ENCODE measurements around the gene MYG1.
A peak's percentile ranks its signal among the peaks of the same experiment; 100 is the strongest.
"Not testable (repeated sequence)": the region's sequence is repeated elsewhere in the genome, so short reads cannot be mapped to it uniquely, and the experiment has no call there.

Gene MYG1

DNA sequence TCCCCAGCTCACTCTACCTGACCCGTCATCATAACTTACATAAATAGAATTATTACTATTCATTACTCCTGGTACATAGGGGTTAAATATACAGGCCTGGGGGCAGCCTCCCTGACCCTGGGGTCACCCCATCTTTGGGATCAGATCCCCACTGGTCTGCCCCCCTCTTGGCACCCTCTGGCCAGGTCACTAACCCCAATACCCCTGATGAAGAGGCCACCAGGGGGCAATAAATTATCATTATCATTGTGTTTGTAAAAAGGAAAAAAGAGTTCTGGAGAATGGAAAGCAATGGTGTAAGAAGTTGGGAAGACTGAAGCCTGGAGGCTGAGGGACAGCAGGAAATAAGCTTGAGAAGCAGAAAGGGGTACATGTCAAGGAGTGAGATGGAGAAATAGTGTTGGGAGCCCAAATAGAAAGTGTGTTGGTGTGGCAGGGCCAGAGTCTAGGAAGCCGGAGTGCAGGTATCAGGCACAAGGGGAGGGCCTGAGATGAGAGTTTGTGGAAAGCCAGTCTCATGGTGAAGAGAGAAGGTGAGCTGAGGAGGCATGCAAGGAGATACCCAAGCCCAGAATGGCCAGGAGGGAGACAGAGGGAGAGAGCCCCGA lies 28.0 kb downstream of the MYG1 start:
- no peak for DNase-seq (ENCODE audit: low spot score)

DNA sequence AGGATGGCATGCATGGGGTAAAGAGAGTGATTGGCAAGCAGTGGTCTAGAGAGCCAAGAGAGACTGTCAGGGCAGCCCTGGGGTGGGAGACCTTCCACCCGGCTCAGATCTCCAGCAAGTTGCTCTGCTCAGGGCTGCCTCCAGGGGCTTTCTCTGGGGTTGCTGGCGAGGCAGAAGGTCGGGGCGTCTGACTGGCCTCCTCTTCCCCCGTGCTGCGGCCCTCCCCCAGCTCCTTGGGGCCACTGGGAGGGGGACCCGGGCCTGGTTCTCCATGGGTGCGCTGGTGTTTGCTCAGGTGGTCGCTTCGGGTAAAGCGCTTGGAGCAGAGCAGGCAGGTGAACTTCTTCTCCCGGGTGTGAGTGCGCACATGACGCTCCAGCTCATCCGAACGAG lies 28.5 kb downstream of the MYG1 start:
- no peak for DNase-seq (ENCODE audit: low spot score)

DNA sequence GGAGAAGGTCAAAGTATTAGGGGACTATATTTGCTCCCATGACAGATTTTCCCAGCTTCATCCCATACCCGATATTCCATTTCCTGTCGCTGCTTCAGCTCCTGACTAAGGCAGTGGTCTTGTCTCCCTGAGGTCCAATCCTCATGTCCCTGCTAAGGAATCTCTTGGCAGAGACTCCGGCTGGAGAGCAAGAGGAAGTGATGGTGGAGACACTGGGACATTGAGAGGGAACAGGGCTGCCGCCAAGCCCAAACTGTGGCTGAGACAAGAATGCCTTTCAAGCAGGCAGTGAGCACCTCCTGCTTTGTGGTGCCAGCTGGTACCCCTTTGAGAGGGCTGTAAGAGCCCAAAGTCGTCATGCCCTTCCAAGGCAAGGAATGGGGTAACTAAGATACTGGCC lies 31.2 kb downstream of the MYG1 start:
- DNase-seq (ENCODE audit: low spot score): no peak

DNA sequence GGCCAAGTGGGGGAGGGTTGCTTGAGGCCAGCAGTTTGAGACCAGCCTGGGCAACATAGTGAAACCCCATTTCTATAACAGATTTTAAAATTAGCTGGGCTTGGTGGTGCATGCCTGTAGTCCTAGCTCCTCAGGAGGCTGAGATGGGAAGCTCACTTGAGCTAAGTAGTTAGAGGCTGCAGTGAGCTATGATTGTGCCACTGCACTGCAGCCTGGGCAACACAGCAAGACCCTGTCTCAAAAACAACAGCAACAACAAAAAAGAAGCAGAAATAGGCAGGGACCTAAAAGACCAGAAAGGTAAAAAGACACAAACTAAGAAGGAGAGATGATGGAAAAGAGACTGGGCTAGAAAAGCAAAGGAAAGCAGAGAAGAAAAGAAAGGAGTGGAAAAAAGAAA lies 32.8 kb downstream of the MYG1 start:
- DNase-seq (ENCODE audit: low spot score): not testable (repeated sequence)

DNA sequence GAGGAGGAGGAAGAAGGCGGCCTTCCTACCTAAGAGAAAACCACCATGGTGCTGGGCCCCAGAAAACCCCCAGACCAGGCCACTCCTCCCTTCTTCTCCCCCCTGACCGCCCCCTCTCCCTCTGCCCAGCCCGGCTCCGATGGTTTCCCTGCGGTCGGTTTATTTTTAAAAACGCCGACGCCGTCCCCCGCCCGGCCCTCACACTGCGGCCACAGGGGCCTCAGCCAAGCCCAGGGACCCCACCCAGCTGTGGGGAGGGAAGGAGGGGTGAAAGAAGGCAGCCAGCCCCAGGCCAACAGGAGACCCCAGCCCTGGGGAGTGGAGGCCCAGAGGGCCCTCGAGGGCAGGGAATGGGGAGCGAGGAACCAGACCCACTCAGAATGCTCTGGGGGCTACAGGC lies 33.2 kb downstream of the MYG1 start:
- no peak for DNase-seq (ENCODE audit: low spot score)

DNA sequence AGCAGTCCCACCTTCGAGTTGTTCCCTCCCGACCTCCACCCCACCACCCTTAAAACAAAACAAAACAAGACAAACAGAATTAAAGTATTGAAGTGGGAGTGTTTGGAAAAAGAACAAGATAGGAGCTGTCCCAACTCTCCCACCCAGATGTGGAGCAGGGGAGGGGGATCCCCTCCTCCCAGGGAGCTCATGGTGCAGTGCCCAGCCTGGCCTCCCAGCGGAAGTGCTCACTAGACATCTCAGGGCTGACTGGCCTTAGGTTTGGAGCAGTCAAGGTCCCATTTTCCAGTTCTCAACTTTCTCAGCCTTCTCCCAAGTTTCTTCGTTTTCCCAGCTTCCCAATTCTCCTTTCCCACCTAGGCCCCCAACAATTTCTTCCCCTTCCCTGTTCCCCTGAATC lies 33.8 kb downstream of the MYG1 start:
- DNase-seq (ENCODE audit: low spot score): no peak

DNA sequence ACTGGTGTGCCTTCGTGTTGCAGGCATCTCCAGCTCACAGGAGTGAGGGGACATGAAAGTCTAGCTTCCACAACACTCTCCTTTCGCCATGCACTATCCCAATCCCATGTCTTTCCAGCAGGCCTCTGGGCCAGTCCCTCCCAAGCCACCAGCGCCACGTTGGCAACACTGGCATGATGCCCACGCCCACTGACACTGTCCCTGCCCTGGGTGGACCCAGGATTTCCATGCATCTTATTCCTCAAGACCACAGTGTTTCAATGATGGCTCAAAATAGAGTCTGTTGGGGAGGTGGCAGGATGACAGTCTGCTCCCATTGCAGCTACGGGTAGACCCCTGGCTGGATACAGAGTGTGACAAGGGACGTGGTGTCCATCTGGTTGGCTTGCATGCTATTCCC lies 34.4 kb downstream of the MYG1 start:
- no peak for DNase-seq (ENCODE audit: low spot score)

DNA sequence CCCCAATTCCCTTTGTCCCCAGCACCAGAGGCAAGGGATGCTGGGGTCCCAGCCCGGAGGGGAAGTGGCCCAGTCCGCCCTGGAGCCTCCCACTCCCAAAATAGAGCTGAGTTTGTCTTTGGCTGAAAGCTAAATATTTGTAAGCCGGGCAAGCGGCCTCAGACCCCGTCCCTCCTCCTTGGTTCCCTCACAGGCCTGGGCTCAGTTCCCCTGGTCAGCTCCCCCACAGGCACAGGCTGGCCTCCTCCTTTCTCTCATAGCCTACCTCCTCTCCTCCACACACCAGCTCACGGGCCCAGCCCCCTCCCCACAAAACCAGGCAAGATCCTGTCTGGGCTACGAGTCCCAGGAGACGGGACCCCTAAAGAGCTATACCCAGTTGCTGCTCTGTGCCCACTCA lies 35.3 kb downstream of the MYG1 start:
- DNase-seq (ENCODE audit: low spot score): no peak

DNA sequence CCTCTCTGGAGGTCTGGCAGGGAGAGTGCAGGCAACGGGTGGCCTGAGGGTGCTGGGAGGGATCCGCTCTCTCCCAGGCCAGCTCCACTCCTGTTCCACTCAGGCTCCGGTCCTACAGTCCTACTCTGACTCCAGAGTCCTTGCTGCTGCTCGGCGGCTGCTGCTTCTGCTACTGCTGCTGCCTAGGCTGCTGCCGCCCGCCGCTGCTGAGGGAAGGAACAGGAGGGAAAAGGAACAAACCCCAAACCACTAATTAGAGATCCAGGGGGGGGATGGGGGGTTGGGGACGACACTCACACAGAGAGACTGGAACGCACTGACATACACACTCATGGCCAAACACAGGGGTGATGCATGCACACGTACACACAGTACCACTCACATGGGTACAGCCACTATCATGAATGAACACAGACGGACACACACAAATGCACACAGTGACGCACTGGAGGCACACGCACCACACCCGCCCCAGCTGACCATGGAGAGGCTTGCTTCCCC lies 36.7 kb downstream of the MYG1 start, which contains the start of gene SP7:
TSS of gene SP7 (minus strand) at position 174 of the 501 bp plus-strand sequence. CDS start 708 bp downstream, outside the sequence.
- DNase-seq (ENCODE audit: low spot score): no peak

DNA sequence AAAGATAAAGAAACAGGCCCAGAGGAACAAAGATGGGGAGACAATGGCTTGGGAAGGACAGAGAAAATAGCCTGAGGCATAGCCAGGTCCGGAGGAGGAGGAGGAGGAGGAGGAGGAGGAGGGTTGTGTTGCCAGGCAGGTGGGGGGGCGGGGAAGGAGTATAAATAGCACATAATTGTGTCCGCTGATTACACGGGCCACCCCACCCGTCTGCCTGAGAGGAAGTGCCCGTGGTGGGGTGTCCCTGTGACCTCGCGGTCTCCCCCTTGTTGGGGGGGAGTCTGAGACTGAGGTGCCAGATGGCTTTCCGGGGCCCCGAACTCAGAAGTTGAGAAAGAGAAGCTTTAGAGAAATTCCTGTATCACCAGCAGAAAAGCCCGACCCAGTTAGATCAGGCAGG lies 38.5 kb downstream of the MYG1 start:
- DNase-seq (ENCODE audit: low spot score): no peak

DNA sequence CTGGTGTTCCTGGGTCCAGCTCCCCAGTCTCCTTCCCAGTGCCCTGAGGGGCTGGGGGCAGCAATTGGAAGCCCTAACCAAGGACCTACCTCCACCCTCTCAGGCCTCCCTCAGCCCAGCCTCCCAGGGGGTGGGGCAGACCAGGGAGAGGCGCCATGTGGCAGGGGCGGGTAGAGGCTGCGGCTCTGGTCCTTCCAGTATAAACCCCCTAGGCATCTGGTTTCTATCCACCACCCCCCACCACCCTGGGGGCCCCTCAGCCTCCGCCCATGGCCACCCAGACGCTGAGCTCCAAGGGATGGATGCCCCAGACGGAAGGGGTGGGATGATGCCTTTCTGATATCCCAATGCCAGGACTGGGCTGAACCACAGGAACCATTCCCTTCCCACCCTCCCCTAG lies 39.4 kb downstream of the MYG1 start:
- DNase-seq (ENCODE audit: low spot score): no peak

DNA sequence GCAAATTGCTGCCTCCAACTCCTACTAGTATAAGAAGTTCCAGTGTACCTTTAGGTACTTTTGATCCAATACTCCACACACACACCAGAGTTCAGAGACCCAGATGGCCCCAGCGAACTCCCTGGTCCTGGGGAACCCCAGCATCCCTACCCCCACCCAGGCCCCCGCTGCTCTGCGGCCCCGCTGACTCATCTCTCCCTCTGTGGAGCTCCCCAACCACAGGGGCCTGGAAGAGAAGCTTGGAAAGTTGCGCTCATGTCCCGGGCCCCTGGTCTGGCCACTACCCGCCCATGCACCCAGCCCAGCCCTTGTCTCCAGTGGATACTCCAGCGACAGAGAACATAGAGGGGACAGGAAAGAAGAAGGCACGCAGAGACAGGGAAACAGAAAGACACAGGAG lies 40.9 kb downstream of the MYG1 start:
- no peak for DNase-seq (ENCODE audit: low spot score)

DNA sequence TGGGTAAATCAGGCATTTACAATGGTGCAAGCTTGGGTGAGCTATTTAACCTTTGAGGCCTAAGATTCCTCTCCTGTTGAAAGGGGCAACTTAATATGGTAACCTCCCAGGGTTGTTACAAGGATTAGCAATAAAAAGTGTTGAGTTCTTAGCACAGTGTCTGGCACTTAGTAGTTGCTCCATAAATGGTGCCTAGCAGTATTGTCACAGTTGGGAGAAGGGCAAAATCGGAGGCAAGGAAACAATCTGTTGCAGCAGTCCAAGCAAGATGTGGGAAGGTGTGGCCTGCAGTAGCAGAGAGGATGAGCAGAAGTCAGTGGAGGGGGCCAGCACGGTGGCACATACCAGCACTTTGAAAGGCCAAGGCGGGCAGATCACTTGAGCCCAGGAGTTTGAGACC lies 44.0 kb downstream of the MYG1 start:
- DNase-seq (ENCODE audit: low spot score): no peak

DNA sequence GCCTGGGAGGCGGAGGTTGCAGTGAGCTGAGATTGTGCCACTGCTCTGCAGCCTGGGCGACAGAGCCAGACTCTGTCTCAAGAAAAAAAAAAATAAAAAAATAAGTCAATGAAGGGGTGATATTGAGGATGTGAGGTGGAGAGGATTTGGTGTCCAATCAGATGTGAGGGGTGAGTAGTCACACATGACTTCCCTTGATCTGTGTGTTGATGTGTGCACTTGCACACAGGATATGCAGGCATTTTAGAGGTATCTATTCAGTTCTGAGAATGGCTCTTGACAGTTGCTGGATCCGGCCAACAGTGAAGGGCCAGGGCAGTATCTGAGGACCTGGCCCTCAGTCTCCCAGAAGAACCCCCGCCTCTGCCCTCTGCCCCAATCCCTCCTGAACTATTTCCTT lies 44.5 kb downstream of the MYG1 start:
- DNase-seq (ENCODE audit: low spot score): no peak

DNA sequence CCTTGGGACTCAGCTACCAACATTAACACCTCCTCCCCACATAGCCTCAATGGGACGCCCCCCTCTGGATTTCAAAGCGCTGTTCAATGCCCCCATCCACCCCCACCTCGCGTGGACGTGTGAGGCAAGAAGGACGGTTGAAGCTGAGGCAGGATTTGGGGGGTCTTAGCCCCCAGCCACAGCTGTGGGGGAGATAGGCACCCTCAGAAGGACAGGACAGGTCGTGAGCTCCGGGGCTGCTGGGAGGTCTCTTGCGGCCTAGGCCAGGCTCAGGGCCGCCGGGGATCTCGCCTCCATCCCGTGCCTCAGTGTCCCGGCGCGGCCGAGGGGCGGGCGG lies 45.0 kb downstream of the MYG1 start:
- no peak for DNase-seq (ENCODE audit: low spot score)

DNA sequence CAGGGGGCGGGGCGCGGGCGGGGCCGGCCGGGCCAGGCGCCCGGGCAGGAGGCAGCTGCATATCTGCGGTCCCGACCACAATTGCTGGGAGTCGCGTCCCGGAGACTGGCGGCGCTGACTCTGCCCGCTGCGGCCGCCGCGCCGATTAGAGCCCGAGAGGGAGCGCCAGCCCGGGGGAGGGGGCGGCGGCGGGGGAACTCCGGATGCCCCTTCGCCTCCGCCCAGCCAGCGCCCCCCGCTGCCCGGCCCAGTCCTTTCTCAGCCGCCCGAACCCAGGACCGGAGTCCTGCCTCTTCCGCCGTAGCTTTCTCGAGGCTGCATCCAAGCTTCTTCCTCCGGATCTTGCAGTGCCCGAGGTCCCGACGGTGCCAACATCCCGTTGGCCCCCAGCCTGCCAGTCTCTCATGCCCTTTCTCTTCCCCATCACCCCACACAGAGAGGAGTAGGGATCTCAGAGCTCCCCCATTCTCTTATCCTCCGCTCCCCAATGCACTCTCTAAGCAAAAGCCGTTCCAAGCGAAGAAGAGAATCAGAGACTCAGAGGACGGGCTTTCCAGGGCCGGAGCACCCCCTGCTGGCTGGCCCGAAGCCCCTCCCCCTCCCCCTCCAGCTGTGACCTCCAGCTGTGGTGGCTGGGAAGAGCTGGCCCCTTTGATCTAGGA lies 45.5 kb downstream of the MYG1 start:
- peak; percentile 70 for DNase-seq (ENCODE audit: low spot score)

DNA sequence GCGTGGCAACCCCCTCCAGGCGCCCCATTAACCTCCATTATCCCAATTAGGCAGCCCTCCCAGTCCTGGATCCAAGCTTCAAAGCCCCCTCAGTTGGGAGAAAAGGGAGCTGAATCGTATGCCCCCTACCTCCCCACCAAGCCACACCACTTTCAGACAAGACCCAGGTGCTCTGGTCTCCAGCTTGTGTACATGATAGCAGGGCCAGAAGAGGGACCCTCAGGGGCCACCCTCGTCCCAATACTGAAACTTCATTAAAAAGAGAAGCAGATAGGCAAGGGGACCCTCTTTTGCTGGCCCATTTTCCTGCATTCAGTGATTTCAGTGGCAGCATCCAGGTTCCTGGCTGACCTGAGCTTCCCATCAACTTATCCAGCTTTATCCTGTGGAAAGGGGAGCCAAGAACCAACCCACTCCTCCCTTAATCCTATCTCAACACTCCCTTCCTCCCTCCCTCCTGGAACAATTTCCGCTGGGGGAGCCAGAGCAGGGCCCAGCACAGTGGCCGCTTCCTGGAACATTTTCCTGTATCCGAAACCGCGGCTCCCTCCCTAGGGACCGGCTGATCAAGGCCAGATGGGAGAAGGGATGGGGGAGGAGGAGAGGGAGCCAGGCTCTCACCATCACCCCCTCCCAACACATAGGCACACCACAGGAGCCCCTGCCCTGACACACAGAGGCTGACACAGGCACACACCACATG lies 46.1 kb downstream of the MYG1 start:
- no peak for DNase-seq (ENCODE audit: low spot score)

DNA sequence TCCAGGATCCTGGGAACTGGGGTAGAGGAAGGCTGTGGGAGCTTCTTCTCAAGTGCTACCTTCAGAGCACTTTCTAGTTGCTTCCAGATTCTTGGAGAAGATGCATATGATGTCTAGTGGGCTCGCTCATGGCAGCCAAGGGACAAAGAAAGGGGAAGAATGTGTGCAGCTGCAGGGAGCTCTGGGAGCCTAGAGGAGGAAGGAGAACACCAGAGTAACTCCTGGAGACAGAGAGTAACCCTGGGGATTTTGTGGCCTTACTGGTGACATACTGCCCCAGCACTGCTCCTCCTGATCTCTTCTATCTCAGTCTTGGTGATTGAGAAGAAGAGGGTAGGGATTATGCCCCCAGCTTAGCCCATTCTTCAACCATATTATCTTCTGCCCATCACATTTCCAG lies 47.0 kb downstream of the MYG1 start:
- DNase-seq (ENCODE audit: low spot score): no peak

DNA sequence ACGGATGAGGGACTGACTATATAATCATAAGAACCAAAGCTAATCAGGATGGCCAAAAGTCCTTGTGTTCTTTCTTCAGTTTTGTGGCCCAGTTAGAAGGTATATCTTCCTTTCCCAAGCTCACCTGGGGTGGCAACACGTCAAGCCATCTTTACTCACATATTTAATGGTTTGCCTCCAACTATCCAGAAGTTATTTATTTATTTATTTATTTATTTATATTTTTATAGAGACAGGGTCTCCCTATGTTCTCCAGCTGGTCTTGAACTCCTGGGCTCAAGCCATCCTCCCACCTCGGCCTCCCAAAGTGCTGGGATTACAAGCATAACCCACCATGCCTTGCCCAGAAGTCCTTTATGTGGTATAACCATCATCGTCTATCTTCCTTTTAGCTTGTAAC lies 48.4 kb downstream of the MYG1 start:
- DNase-seq (ENCODE audit: low spot score): no peak

DNA sequence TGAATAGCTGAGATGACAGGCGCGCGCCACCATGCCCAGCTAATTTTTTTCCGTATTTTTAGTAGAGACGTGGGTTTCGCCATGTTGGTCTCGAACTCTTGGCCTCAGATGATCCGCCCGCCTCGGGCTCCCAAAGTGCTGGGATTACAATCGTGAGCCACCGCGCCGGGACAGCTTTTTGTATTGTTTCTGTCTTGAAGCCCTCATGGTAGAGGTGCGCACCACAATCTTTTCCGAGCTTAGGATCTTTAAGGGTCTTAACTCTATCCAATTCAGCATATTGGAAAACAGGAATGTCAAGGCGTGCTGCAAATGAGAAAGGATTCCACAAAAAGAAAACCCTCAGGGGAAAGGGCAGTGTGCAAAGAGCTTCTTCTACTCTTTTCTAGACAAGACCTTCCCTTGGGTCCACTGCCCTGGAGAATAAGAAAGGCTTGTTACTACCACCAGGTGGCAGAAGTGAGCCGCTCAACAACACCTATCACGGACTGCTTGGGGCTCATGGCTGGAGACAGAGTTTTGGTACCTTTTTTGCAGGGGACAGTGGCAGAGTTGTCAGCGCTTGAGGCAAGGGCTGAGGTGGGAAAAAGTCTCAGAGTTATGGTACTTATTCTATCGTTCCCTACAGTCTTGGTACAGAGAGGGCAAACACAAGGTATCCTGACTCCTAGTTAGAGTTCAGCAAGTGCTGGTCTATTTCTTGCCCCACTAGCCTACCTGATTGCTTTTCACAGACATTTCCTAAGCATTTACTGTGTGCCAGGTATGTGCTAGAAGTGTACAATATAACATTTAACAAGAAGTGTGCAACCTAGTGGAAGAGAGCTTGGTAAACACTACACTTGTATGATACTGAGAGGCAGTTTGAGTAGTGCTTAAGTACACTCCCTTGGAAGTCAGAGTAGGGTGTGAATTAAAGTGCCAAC lies 53.1 kb downstream of the MYG1 start:
- peak; percentile 86 for DNase-seq (ENCODE audit: low spot score)

DNA sequence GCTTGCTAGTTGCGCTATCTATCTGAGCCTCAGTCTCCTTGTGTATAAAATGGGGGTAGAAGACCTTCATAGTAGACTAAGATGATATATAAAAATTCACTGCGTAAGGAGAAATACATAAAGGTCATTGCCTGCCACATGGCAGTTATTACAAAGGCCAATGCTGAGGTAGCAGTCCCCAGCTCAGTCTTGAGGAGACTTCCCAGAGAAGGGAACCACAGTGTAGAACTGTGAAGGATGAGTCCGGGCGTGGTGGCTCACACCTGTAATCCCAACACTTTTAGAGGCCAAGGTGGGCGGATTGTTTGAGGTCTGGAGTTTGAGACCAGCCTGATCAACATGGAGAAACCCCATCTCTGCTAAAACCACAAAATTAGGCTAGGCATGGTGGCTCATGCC lies 53.8 kb downstream of the MYG1 start:
- no peak for DNase-seq (ENCODE audit: low spot score)

DNA sequence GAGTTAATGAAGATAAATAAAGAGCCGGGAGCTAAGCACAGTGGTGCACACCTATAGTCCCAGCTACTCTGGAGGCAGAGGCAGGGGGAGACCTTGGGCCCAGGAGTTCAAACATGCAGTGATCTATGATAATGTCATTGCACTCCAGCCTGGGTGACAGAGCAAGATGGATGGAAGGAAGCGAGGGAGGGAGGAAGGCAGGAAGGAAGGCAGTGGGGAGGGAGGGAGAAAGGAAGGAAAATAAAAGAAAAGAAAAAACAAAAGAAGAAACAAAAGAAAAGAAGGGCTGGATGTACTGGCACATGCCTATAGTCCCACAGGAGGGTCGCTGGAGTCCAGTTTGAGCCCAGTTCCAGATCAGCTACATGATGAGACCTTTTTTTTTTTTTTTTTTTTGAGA lies 55.6 kb downstream of the MYG1 start:
- no peak for DNase-seq (ENCODE audit: low spot score)
